Skin of body (tissue), 2 donors: Measurements from ENCODE around the gene PABPN1. TPM values are rescaled to one million over a fixed set of nuclear protein-coding genes. Genes with fewer than 3 reads are reported as not detected.

Experiments used
- DNase-seq: peaks from one replicate; lab custom pipeline; 2025; lab: John Stamatoyannopoulos, UW
- total RNA-seq: library from RNA; depleted of rRNA; stranded (reverse); fragments of >200 nt; gene quantifications from one replicate; pipeline ENCODE4 v1.2.3, GENCODE V29; 2014

PABPN1 gene
- total RNA-seq, 1 donor from 2014 or later = 65.8 TPM

DNA sequence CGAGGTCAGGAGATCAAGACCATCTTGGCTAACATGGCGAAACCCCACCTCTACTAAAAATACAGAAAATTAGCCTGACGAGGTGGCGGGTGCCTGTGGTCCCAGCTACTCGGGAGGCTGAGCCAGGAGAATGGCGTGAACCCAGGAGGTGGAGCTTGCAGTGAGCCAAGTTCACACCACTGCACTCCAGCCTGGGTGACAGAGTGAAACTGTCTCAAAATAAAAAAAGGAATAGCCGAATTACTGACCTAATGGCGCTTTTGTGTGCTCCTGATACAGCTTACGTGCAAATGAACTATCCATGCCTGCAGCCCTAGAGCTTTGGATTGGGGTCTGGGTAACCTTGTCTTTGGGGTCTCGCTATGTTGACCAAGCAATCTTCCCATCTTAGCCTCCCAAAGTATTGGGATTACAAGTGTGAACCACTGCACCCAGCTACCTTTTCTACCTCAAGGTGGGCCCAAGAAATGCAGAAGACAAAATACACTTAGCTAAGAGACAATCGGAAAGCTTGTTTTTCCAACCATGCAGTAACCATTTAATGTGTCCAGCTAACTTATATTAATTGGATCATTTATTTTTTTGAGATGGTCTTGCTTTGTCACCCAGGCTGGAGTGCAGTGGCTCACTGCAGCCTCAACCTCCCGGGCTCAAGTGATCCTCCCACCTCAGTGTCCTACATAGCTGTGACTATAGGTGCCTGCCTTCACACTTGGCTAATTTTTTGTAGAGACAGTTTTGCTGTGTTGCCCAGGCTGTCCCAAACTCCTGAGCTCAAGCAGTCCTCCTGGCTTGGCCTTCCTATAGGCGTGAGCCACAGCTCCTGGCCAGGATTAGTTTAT lies 5.5 kb downstream of the PABPN1 start:
- no peak for DNase-seq

DNA sequence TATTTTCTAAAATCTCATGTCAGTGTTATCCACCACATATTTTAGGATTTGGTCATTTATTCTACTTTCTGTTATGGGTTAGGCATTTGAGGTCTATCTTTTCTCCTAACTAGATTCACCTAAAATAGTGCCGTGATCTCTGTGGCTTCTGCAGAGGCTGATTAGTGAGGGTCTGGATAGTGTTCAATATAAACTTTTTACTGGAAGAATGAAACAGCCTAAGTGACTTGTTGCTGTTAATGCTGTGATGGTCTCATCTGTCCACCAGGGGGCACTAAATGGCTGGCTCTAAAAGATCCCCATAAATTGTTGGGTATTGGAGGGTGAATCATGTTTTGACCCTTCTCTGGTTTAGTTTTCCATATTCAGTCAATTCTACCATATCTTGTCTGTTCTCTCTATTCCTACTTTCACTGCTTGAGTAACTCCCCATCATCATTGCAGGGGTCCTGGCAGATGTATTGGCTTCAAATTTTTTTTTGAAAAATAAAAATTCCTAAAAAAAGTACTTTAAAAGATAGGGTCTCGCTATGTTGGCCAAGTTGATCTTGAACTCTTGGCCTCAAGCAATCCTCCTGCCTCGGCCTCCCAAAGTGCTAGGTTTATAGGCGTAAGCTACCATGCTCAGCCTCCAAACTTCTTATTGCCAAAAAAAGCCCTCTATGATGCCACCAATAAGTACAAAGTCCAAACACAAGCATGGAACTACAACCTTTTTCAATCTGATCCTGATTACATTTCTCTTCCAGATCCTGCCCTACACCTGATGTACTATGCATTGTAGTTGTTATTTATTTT lies 6.9 kb downstream of the PABPN1 start:
- peak; percentile 64 for DNase-seq

DNA sequence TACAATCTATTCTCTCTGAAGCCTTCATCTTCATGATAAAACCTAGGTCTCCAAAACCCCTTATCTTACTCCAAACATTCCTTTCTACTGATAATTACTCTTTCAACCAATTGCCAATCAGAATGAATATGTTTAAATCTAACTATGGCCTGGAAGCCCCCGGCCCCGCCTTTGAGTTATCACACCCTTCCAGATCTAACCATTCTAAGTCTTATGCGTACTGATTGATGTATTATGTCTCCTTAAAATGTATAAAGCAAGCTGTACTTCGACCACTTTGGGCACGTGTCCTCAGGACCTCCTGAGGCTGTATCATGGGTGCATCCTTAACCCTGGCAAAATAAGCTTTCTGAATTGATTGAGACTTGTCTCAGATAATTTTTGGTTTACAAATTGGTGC lies 14.4 kb downstream of the PABPN1 start:
- no peak for DNase-seq

DNA sequence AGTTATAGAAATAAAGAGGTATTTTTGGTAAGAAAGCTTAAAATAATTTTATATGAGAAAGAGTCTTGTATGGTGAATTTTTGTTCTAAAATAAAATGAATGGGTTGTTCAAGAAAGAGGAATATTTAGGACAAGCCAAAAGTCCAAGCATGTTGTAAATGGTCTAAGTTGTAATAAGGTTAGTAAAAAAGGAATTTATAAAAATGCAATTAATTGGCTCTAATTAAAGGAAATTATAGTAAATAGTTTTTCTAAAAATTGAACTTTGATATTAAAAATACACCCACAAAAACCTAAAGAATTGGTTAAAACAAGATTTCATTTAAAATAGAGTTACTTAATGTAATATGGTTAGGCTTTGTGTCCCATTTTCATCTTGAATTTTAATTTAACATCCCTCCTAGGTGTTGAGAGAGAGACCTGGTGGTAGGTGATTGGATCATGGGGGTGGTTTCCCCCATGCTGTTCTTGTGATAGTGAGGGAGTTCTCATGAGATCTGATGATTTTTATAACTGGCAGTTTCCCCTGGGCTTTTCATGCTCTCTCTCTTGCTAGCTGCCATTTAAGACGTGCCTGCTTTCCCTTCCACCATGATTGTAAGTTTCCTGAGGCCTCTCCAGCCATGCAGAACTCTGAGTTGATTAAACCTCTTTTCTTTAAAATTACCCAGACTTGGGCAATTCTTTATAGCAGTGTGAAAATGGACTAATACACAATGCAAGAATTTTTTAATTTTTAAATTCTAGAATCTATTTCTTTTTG lies 18.4 kb downstream of the PABPN1 start:
- no peak for DNase-seq

DNA sequence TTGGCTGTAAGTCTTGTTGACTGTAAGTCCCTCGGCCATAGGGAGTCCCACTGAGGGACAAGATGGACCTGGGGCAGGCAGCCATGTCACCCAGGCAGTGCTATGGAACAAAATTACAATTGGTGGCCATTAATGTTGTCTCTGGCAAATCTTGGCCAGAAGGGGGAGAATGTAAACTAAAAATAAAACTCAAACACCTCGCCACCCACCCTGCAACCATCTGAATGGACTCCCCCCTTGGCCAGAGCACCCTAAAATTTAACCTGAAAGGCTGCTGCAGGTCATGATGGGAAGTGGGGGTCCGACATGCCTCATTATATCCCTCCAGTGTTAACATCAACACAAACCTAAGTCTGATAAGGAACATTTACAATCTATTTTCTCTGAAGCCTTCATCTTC lies 23.2 kb downstream of the PABPN1 start:
- no peak for DNase-seq

DNA sequence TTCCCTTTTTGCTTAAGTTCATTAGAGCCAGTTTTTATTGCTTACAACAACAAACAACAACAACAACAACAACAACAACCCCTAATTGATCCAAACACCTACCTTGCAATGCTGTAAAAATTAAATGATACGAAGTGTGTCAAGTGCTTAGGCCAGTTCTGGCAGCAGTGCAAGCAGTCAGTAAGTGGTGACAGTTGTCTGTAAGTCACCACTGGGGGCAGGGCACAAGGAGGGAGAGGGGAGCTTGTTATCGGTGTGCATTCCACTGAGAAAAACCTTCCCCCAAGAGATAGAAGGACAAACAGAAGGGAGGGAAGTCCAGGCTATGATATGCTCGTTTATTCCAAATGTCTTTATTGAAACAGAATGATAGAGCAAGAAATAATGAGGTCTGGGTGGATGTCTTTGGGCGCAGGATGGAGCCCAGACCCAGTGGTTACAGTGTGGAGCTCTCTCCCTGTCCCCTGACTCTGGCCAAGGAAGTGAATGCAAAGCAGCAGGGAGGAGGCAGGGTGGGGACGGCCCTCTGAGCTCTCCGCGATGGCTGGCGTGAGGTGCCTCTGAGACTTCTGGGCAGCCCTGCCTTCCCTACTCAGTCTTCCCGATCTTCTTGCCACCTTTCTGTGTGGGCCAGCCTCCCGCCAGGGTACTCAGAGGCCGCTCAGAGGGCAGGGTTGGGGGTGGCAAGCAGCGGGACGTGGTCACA lies 24.9 kb downstream of the PABPN1 start:
- DNase-seq = no peak

DNA sequence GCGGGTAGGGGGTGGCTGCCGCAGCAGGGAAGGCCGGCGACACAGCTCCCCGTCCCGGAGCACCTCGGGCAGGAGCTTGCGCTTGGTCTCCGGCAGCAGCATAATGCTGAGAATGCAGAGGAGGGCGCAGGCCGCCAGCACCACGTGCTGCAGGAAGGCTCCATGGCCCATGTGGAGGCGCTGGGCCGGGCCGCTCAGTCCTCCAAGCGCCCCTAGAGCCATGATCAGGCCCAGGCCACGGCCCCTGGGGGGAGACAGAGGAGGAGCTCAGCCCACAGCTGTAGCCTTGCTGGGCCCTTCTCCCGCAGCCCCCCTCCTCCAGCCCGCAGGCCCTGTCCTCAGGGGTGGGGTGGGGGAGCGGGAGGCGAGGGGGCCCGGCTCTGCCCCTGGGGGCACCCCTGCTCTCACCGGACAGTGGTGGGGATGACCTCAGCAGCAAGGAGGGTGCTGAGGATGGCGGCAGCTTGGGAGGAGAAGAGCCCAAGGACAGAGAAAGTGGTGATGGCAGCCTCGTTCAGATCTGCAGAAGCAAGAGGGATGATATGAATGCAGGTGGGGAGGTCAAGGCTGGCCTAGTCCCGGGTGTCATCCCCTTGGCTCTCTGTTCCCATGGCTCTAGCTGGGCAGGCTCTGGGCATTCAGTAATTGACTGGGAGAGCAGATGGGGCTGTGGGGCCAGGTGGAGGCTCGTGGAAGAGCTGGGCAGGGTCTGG lies 25.6 kb downstream of the PABPN1 start:
- no peak for DNase-seq

DNA sequence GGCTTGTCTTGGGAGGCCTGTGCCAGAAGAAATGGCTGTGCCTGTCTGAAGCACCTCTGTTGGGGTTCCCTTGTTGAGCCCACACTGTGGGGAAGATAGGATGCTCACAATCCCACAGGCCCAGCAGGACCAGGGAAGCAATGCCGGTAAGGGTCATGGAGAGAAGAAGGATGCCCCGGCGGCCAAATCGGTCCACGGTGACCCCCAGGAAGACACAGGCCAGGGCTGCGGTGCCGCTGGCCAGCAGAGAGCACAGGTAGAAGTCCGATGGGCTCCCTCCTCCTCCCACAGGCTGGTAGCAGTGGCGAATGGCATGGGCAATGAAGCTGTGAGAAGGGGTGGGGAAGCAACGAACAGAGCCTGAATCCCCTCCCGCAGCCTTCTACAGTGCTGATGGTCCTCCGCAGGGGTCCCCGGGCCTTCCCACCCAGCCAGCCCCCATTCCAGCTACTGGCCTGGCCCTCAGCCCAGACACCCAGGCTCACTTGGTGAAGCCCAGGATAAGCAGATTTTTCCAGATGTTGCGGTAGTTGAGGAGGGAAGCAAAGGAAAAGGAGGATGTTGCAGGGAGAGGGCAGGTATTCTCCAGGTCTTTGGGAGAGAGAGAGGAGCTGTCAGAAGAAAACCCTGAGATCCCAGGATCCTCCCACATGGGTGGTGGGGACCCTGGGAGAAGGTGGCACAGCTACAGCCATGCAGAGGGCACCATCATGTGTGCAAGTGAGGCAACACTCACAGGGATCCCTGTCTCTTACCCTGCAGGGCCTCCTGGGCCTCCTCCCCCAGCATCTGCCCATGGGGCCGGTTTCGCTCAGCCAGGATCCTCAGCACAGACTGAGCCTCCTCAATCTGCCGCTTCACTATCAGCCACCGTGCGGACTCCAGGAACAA lies 26.4 kb downstream of the PABPN1 start:
- no peak for DNase-seq

DNA sequence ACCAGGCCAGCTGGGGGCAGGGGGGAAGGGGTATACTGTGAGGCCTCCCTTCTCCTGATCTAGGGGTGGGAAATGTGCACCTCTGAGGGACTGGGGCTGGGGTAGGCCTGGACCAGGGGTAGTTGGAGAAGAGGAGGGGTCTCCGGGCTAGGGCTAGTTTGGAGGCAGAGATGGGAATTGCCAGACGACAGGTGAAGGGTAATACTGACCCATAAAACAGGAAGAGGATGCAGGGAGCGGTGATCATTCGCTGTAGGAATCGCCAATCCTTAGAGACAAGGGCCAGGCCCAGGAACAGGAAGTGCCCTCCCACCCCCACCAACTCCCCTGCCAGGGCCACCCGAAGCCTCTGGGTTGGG lies 27.0 kb downstream of the PABPN1 start:
- DNase-seq = no peak

DNA sequence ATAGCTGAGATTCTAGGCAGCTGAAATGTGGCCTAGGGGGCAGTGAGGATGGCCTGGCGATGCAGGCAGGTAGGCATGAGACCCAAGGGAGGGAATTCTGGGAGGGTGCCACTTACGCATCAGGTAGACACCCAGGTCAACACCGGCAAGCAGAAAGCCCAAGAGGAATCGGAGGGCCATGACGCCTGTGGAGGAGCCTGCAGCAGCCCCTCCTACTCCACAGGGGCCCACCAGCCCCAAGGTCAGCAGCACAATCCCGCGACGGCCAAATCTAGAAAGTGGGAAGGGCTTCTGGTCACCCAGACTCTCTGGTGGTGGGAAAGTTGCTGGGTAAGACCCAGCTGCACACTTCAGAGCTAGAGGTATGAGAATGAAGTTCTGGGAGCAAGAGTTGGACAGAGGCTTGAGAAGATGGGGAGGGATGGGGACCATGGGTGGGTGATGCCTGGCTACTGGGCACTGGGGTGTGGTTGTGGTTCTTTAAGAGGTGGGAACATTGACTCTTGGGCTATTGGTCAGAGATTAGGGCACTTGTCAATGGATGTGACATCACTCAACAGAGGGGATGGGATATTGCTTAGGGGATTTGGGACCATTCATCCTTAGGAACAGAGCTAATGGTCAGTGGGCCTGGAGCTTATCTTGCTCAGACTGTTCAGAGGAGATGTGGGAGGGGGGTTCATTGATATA lies 28.0 kb downstream of the PABPN1 start:
- DNase-seq = no peak

DNA sequence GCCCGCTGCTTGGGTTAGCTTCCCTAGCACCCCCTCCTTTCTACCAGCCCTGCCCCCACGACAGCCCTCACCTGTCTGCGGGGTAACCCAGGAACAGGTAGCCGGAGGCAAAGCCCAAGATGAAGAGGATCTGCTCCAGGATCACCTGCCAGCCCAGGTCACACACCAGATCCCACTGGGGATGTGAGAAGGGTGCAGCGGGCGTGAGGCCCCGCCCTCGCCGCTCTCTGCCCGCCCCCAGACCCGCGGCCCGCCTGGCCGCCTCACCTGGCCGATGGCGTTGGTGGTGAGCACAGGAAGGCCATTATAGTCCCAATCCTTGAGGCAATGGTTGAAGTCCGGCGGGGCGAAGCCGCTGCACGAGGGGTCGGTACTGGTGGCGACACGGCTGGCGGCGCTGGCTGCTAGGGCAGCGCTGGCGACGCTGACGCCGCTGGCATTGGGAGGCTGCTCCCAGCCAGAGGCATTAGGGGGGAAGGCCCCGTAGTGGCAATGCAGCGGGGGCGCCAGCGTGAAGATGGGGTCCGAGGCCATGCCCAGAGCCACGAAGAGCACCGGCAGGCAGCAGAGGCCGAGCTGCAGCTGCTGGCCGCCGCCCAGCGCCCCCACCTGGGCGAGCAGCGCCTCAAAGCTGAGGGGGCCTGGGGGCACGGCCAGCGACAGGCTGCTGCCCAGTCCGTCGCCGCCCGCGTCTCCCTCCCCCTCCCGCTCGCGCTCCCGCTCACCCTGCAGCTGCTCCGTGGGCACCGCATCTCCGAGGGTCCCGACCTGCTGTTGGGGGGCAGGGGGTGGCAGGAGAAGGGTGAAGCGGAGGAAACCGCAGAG lies 30.6 kb downstream of the PABPN1 start:
- DNase-seq = no peak

DNA sequence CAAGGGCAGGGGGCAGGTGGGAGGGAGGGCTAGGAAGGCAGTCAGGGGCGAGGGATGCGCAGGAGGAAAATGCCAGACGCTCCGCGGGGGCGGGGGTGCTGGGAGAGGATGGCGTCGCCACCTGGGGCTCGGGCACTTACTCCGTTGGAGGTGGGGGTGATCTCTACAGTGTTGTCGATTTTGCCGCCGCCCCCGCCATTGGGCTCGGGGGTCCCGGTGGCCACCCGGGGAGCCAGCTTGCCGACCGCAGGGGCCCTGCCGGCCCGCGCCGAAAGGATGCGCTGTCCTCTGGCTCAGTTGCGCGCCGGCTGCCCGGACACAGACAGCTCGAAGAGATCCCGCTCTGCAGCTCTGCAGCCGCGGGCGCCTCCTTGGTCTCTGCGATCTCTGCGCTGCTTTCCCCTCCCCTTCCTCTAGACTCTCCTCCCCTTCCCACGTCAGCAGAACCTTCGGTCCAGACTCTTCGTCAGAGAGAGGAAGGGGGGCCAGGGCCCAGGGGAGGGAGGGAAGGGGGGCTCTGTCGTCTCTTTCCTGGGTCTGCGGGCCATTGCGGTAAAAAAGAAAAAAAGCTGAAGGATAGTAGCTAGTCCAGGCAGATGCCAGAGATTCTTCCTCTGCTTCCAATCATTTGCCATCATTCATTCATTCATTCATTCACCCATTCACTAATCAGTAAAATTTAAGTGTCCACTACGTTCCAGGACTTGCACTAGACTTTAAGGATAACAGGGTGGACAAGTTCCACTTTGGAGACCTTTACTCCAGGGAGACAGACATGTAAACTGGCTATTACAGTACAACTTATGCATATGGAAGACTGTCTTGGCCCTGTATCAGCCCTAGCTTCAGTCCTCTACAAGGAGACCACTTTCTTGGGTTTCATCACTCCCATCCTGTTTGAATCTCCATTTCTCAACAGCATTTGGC lies 31.5 kb downstream of the PABPN1 start, which contains the start of gene SLC22A17:
TSS of gene SLC22A17 (minus strand) at position 382 of the 927 bp plus-strand sequence.
- DNase-seq = peak; percentile 86

DNA sequence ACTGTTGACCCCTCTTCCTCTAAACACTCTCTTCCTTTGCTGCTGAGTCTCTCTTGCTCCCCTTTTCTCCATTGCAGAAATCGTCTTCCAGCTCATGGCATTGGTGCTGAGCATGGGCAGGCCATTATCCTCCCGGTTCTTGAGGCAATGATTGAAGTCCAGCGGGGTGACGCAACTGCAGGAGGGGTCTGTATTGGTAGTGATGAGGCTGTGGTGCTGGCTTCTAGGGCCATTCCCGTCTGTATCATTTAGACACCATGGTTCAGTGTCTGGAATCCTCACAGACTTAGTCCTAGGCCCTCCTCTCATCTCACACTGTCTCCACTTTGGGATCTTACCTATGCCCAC lies 32.1 kb downstream of the PABPN1 start:
- no peak for DNase-seq

DNA sequence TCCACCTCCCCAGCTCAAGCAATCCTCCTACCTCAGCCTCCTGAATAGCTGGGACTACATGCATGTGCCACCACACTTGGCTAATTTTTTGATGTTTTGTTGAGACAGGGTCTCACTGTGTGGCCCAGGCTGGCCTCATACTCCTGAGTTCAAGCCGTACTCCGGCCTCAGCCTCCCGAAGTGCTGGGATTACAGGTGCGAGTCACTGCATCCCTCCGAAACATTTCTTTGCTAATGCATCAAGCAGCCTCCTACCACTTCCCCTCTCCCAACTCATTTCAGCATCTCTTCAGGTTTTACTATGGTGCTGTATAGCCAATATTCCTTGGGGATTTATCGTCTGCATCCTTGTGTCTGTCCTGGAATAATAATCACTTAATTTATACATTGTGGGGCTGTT lies 33.7 kb downstream of the PABPN1 start:
- DNase-seq = no peak

DNA sequence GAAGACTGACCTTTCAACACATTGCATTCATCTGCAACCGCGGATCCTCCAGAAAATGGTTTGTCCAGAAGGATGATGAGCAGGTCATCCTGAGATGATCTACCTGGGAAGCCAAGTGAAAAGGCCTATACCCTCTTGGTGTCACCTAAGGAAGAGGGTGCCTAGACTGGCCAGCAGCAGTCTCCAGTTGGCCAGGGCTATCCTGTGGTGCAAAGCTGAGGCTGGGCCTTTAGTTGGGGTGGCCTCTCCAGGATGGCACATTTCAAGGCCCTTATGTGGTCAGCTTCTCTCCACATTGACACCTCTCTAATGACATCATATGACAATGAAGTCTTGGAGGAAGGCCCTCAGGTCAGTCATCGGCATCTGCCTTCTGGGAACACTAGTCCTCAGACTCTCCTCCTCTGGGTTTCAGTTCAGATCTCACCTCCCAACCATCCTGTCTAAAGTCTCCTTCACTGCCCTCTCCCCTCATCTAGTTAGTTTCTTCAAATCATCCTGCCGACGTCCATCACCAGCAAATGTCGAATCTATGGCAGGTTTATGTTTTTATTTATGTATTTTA lies 34.7 kb downstream of the PABPN1 start:
- no peak for DNase-seq

DNA sequence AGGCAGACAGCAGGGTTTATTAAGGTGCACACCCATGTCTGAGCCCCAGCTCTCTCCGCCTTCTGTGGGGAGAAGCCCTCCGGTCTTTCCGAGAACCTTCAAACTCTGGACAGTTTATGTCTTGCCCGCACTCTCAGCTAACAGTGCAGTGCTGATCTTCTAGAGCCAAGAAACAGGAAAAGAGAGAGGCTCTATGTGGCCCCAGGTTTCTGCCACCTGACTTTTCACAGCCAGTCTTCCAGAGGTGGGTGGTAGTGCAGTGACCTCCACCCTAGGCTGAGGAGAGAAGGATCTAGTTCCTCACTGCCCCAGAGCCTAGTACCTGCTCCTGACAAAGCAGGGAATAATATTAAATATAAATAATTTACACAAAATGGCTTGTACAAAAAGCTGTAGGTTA lies 35.4 kb downstream of the PABPN1 start:
- no peak for DNase-seq

DNA sequence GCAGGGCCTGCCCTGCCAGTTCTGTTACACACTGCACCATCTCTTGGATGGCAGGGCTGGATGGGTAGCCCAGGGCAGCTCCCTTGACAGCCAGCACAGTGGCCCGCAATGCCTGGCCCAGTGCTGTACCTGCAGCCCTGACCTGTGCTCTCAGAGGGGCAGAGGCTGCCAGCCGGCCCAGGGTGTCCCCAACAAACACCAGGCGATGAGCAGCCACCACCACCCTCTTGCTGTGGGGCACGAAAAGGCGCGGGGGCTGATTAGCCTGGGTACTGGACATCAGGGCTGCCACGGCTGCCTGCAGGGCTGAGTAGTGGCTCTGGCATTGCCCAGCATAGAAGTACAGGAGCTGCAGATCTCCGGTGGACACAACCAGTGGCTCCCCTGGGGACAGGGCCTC lies 36.0 kb downstream of the PABPN1 start:
- DNase-seq = no peak
